Large intestine (tissue), 3 donors: ENCODE measurements around the gene ASL. TPM values are rescaled to one million over a fixed set of nuclear protein-coding genes. Genes with fewer than 3 reads are reported as not detected.
"Not testable (repeated sequence)": the region's sequence is repeated elsewhere in the genome, so short reads cannot be mapped to it uniquely, and the experiment has no call there.

ENCODE experiments used
- DNase-seq, 2 donors: peaks; one replicate each; pipeline versions ENCODE4 v3.0.0 to v3.0.0-alpha.2; 2013
- H3K27ac ChIP-seq: one replicate; pipeline ENCODE4 v1.5.1; 2013; ENCODE audit warnings: low read length
- H3K27me3 ChIP-seq: 2 replicates; pipeline ENCODE4 v1.6.1; 2013; ENCODE audit warnings: low read length; ENCODE audit not compliant: control insufficient read depth, insufficient read depth
- H3K36me3 ChIP-seq: 2 replicates; pipeline ENCODE4 v1.6.1; 2013; ENCODE audit warnings: low read length; ENCODE audit not compliant: control insufficient read depth, insufficient read depth
- H3K4me1 ChIP-seq: one replicate; pipeline ENCODE4 v1.6.1; 2013; ENCODE audit warnings: low read length; ENCODE audit not compliant: control insufficient read depth, insufficient read depth
- H3K4me3 ChIP-seq: one replicate; pipeline ENCODE4 v1.5.1; 2013; ENCODE audit warnings: low read length
- H3K9me3 ChIP-seq: one replicate; pipeline ENCODE4 v1.6.1; 2013; ENCODE audit warnings: mild to moderate bottlenecking, low read depth, low read length, moderate library complexity; ENCODE audit not compliant: control insufficient read depth
- WGBS: methylation state at CpG from one replicate; pipeline ENCODE4 v1.1.5; 2013; ENCODE audit warnings: low lambda C conversion rate; ENCODE audit not compliant: insufficient coverage; 5-methylcytosine and 5-hydroxymethylcytosine counted together
- polyA plus RNA-seq: library from polyadenylated mRNA; unstranded; fragments of 120-200 nt; gene quantifications from one replicate; pipeline ENCODE4 v1.2.1, GENCODE V29; 2013

Gene ASL
- polyA plus RNA-seq, 1 donor: 103 TPM

DNA sequence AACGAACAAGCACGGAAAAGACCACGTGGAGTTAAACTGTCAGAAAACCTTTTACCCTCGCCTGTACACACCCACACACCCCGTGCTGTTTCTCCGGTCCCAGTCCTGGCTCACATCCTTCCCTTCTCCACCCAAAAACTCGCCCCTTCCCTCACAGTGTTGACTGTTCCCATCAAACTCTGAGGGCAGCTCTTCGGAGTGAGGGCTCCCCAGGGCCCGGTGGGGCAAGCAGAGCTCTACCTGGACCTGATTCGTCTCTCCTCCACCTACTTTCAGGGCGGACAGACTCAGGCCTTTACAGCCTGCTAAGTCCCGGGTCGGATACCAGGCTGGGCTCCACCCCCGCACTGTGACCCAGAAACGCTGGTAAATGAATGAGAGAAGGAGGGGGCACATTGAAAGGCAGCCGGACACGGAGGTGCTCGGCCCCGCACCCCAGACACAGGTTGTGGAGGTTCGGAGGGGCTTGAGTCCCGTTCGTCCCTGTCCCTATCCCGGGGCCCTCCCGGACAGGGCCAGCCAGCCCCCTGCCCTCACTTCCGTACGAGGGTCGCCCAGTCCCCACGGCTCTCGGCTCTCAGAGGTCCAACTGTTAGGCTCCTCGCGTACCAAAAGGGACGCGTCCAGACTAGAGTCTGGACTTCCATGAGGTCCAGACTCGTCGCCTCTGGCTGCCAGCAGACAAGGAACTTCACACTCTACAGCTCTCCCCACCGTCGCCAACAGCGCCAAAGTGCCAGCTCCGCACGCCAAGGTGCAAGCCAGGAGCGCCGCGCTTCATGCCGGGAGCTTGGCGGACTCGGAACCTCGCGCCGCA lies 31.7 kb upstream of the ASL start:
- Histone ChIP-seq H3K9me3 (no peaks in the 10 kb centered on the region), H3K4me3 (peak overlapping the region; percentile 58), H3K4me1 (peaks cover 4% of the 10 kb centered on the region), H3K36me3 (no peaks in the 10 kb centered on the region), H3K27me3 (no peaks in the 10 kb centered on the region), H3K27ac (no peak overlapping the region)
- no CpG with 5 or more reads among the region's 49 CpGs for WGBS
- peak; percentile 72 to 73 for DNase-seq

DNA sequence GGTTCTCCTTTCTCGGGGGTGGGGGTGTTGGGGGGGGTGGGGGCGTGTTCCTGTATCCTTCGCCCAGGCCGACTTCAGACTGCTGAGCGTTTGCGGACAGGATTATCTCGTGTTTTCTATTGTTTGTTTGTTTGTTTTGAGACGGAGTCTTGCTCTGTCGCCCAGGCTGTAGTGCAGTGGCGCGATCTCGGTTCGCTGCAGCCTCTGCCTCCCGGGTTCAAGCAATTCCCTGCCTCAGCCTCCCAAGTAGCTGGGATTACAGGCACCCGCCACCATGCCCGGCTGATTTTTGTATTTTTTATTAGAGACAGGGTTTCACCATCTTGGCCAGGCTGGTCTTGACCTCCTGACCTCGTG lies 31.1 kb upstream of the ASL start:
- not testable (repeated sequence) for H3K36me3 ChIP-seq, H3K9me3 ChIP-seq, DNase-seq, H3K27me3 ChIP-seq, H3K27ac ChIP-seq, H3K4me1 ChIP-seq
- H3K4me3 ChIP-seq: peak overlapping the region; percentile 58
- no CpG with 5 or more reads among the region's 17 CpGs for WGBS

DNA sequence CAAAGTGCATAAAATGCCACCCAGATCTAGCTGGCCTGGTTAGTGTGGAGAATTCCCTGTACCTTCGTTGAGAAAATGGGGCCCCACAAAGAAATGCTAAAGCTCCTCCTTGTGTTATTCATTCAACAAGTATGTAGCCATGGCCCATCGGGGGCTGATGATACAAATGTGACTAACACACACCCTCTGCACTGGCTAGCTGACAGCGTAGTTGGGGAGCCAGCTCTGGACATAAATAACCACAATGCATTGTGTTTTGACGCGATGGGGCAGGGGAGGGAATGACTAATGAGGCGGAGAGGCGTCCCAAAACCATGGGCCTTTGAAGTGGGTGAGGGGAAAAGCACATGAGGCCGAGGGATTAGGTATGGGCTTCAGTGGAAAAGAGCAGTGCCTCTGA lies 28.2 kb upstream of the ASL start:
- Histone ChIP-seq H3K27ac (no peak overlapping the region), H3K9me3 (no peaks in the 10 kb centered on the region), H3K4me3 (no peak overlapping the region), H3K4me1 (peaks cover 26% of the 10 kb centered on the region), H3K36me3 (no peaks in the 10 kb centered on the region), H3K27me3 (no peaks in the 10 kb centered on the region)
- WGBS: no CpG with 5 or more reads among the region's 8 CpGs
- DNase-seq: no peak

DNA sequence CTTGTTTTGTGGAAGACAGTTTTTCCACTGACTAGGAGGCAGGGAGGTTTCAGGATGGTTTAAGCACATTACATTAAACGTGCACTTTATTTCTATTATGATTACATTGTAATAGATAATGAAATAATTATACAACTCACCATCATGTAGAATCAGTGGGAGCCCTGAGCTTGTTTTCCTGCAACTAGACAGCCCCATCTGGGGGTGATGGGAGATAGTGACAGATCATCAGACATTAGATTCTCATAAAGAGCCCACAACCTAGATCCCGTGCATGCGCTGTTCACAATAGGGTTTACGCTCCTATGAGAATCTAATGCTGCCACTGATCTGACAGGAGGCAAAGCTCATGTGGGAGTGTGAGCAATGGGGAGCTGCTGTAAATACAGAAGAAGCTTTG lies 25.7 kb upstream of the ASL start:
- WGBS: no CpG with 5 or more reads among the region's 4 CpGs
- H3K9me3 ChIP-seq, H3K4me3 ChIP-seq, H3K27me3 ChIP-seq, H3K36me3 ChIP-seq, DNase-seq: not testable (repeated sequence)
- peak overlapping the region; percentile 71 for H3K27ac ChIP-seq
- H3K4me1 ChIP-seq: peaks cover 23% of the 10 kb centered on the region

DNA sequence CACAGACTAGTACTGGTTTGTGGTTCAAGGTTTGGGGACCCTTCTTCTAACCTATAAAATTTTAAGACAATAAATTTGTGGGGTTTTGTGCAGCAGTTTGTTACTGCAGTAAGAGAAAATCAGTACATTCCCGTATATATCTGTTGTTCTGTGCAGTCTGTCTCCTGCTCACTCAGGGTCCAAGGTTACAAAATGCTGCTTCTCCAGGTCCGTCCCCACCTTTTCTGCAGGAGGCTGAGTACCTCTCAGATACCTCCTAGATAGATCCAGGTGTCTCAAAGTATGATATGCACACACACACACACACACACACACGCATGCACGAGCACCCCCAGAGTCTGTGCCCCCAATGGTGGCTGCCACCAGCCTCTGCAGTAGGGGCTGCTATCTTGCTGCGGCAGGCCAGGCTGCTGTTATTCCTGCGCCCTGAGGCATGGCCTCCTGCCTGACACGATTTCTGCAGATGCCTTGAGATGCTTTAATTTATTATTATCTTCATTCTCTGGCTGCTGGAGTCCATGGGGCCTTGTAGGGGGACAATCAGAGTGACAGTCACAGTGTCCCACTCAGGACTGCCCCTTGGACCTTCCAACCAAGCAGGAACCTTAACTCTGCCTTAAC lies 25.2 kb upstream of the ASL start:
- DNase-seq: no peak
- no peak overlapping the region for H3K4me3 ChIP-seq
- no peaks in the 10 kb centered on the region for H3K9me3 ChIP-seq
- peaks cover 23% of the 10 kb centered on the region for H3K4me1 ChIP-seq
- peak overlapping the region; percentile 71 for H3K27ac ChIP-seq
- whole genome bisulfite sequencing: no CpG with 5 or more reads among the region's 7 CpGs
- H3K36me3 ChIP-seq: no peaks in the 10 kb centered on the region
- no peaks in the 10 kb centered on the region for H3K27me3 ChIP-seq

DNA sequence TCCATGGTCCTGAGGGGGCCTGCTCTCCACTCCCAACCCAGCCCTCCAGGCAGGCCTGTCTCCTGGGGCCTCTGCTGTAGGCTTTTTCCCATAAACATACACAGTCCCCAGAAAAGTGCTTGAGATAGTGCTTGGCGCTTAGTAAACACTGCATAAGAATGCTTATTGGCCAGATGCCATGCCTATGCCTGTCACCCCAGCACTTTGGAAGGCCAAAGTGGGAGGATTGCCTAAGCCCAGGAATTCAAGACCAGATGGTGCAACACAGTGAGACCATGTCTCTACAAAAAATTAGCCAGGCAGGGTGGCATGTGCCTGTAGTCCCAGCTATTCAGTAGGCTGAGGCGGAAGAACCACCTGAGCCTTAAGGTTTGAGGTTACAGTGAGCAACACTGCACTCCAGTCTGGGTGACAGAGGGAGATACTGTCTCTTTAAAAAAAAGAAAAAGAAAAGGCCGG lies 24.6 kb upstream of the ASL start:
- H3K4me1 ChIP-seq: peaks cover 23% of the 10 kb centered on the region
- peak overlapping the region; percentile 71 for H3K27ac ChIP-seq
- peak; percentile 61 to 86 for DNase-seq
- H3K9me3 ChIP-seq: no peaks in the 10 kb centered on the region
- H3K27me3 ChIP-seq: no peaks in the 10 kb centered on the region
- WGBS: no CpG with 5 or more reads among the region's 3 CpGs
- H3K4me3 ChIP-seq: no peak overlapping the region
- no peaks in the 10 kb centered on the region for H3K36me3 ChIP-seq

DNA sequence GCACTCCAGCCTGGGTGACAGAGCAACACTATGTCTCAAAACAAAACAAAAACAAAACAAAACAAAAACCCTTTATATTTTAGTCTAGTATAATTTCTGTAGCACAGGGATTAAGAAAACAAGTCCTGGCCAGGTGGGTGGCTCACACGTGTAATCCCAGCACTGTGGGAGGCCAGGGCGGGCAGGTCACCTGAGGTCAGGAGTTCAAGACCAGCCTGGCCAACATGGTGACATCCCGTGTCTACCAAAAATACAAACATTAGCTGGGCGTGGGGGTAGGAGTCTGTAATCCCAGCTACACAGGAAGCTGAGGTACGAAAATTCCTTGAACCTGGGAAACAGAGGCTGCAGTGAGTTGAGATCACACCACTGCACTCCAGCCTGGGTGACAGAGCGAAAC lies 23.2 kb upstream of the ASL start:
- H3K4me3 ChIP-seq: no peak overlapping the region
- DNase-seq: no peak
- H3K27ac ChIP-seq: no peak overlapping the region
- H3K4me1 ChIP-seq: peaks cover 23% of the 10 kb centered on the region
- H3K9me3 ChIP-seq: no peaks in the 10 kb centered on the region
- no peaks in the 10 kb centered on the region for H3K36me3 ChIP-seq
- H3K27me3 ChIP-seq: no peaks in the 10 kb centered on the region
- 100% methylated on average over 1 of the region's 6 CpGs for WGBS

DNA sequence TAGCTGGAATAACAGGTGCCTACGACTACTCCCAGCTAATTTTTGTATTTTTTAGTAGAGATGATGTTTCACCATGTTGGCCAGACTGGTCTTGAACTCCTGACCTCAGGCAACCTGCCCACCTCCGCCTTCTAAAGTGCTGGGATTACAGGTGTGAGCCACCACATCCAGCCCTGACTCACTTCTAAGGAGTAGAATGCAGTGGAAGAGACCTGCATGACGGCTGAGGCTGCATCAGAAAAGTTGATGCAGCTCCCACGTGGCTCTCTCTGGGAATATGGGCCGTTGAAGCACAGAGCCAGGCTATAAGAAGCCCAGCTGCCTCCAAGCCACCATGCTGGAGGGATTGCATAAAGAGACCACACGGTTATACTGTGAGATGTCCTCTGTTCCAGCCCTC lies 21.6 kb upstream of the ASL start:
- Histone ChIP-seq H3K27me3 (no peaks in the 10 kb centered on the region), H3K4me1 (peaks cover 23% of the 10 kb centered on the region), H3K36me3 (no peaks in the 10 kb centered on the region), H3K9me3 (no peaks in the 10 kb centered on the region), H3K4me3 (no peak overlapping the region), H3K27ac (no peak overlapping the region)
- no peak for DNase-seq
- WGBS: no CpG with 5 or more reads among the region's 6 CpGs

DNA sequence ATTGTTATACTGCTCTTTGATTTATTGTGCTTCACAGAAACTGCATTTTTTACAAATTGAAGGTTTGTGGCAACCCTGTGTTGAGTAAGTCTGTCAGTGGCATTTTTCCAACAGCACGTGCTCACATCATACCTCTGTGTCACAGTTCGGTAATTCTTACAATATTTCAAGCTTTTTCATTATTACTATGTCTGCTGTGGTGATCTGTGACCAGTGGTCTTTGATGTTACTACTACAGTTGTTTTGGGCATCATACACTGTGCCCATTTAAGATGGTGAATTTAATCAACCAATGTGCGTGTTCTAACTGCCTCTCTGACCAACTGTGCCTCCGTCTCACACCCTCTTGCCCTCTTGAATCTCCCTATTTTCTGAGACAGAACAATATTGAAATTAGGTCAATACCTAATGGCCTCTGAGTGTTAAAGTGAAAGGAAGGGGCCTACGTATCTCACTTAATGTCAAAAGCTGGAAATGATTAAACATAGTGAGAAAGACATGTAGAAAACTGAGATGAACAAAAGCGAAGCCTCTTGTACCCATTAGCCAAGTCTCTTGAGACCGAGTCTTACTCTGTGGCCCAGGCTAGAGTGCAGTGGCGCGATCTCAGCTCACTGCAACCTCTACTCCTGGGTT lies 20.2 kb upstream of the ASL start:
- peaks cover 13% of the 10 kb centered on the region for H3K4me1 ChIP-seq
- no peaks in the 10 kb centered on the region for H3K9me3 ChIP-seq
- no peaks in the 10 kb centered on the region for H3K36me3 ChIP-seq
- no CpG with 5 or more reads among the region's 9 CpGs for WGBS
- DNase-seq: no peak
- H3K27me3 ChIP-seq: no peaks in the 10 kb centered on the region
- no peak overlapping the region for H3K27ac ChIP-seq
- H3K4me3 ChIP-seq: no peak overlapping the region

DNA sequence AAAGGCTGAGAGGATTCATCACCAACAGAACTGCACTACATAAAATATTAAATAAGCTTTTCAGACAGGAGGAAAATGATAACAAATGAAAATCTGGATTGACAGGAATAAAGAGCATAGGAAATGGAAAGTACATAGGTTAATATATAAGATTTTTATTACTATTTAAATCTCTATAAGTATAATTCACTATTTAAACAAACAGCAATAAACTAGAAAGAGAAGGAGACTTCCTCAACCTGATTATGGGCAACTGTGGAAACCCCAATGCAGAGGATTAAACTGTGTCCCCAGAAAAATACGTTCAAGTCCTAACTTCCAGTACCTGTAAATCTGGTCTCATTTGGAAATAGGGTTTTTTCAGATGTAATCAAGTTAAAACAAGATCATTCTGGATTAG lies 14.8 kb upstream of the ASL start:
- H3K27ac ChIP-seq: no peak overlapping the region
- no peaks in the 10 kb centered on the region for H3K9me3 ChIP-seq
- no peaks in the 10 kb centered on the region for H3K36me3 ChIP-seq
- no peaks in the 10 kb centered on the region for H3K27me3 ChIP-seq
- no CpG with 5 or more reads among the region's 1 CpG for WGBS
- H3K4me3 ChIP-seq: no peak overlapping the region
- H3K4me1 ChIP-seq: no peaks in the 10 kb centered on the region
- DNase-seq: no peak
